CD4-positive, alpha-beta T cell treated with Interferon gamma for 1 hour (primary cell): ENCODE measurements around the gene FBXL16.
"Not testable (repeated sequence)": the region's sequence is repeated elsewhere in the genome, so short reads cannot be mapped to it uniquely, and the experiment has no call there.

ENCODE experiments used
- DNase-seq: peaks from one replicate; pipeline ENCODE4 v3.0.0-alpha.2; 2020

Gene FBXL16

GRCh38 chr16:705431-706188 lies at the start of gene FBXL16:
FBXL16 (minus strand) TSS chr16:705801; CDS start chr16:697405, 8,396 bp downstream.
- DNase-seq: no peak

- no peak for DNase-seq
These were observed 49.1 kb upstream of the FBXL16 start for GRCh38 chr16:754656-755055.

- not testable (repeated sequence) for DNase-seq
These were observed 48.6 kb upstream of the FBXL16 start for GRCh38 chr16:754121-754607.

GRCh38 chr16:752007-752312 lies 46.4 kb upstream of the FBXL16 start:
- no peak for DNase-seq

- DNase-seq: no peak
These were observed 45.8 kb upstream of the FBXL16 start for GRCh38 chr16:751152-752006.

- no peak for DNase-seq
These were observed 44.9 kb upstream of the FBXL16 start for GRCh38 chr16:750485-750884.

GRCh38 chr16:749010-749409 lies 43.4 kb upstream of the FBXL16 start:
- no peak for DNase-seq

- DNase-seq: no peak
These were observed 42.6 kb upstream of the FBXL16 start for GRCh38 chr16:747978-748746.

- DNase-seq: no peak
These were observed 41.0 kb upstream of the FBXL16 start for GRCh38 chr16:746637-747036.

- no peak for DNase-seq
These were observed 40.1 kb upstream of the FBXL16 start for GRCh38 chr16:745739-746138.

GRCh38 chr16:743794-744500 lies 38.3 kb upstream of the FBXL16 start:
- DNase-seq: no peak

GRCh38 chr16:742894-743293 lies 37.3 kb upstream of the FBXL16 start:
- DNase-seq: not testable (repeated sequence)

- DNase-seq: no peak
These were observed 36.5 kb upstream of the FBXL16 start for GRCh38 chr16:741986-742629.

- DNase-seq: peak; percentile 87
These were observed 35.3 kb upstream of the FBXL16 start, which contains the start of gene CIAO3 for GRCh38 chr16:740764-741505. CIAO3 (minus strand) TSS chr16:740997; CDS start chr16:740985, 12 bp downstream.

- DNase-seq: no peak
These were observed 34.8 kb upstream of the FBXL16 start for GRCh38 chr16:740459-740763.

GRCh38 chr16:739560-740458 lies 34.2 kb upstream of the FBXL16 start:
- DNase-seq: no peak

- no peak for DNase-seq
These were observed 31.4 kb upstream of the FBXL16 start for GRCh38 chr16:736936-737481.

- no peak for DNase-seq
These were observed 30.4 kb upstream of the FBXL16 start for GRCh38 chr16:735982-736453.

GRCh38 chr16:734981-735881 lies 29.6 kb upstream of the FBXL16 start:
- no peak for DNase-seq
